Measurements from ENCODE around the gene NELL2. TPM values are rescaled to one million over a fixed set of nuclear protein-coding genes. Genes with fewer than 3 reads are reported as not detected.

NELL2 gene
- total RNA-seq, 2 experiments from 2014 or later: 0.95 to 1.8 TPM

GRCh38 chr12:44582521-44582920, 293.6 kb downstream of the NELL2 start:
- ChIA-PET POLR2A (no interaction called here), CTCF (ENCODE audit: unreplicated experiment) (no interaction called here)
- no peak for TF ChIP-seq CTCF (conservative IDR thresholded peaks at IDR 0.05; ENCODE audit: low read length)
- TF ChIP-seq EZH2phosphoT487 (IDR thresholded peaks at IDR 0.05; ENCODE audit: borderline replicate concordance, low read depth, low read length): no peak
- DNase-seq (ENCODE audit: low spot score): no peak
- no peaks in the 10 kb centered on the region for H3K4me1 ChIP-seq (ENCODE audit: insufficient read depth, low read length, poor library complexity, severe bottlenecking)
- H3K27ac ChIP-seq (ENCODE audit: low read depth, low read length, poor library complexity, severe bottlenecking): no peak overlapping the region
- no peaks in the 10 kb centered on the region for H4K20me1 ChIP-seq (ENCODE audit: insufficient read depth, low read length)
- intact Hi-C loops (cut with micrococcal nuclease; ENCODE audit: unreplicated experiment): no loop called here
- H3K9me3 ChIP-seq (ENCODE audit: low read length): no peaks in the 10 kb centered on the region
- H2AFZ ChIP-seq (ENCODE audit: low read length): no peak overlapping the region
- BruUV-seq (replicated peaks): no TSS peak
- H3K79me2 ChIP-seq (ENCODE audit: insufficient read depth, low read depth, low read length): no peaks in the 10 kb centered on the region
- no peaks in the 10 kb centered on the region for H3K9me2 ChIP-seq (ENCODE audit: insufficient read depth, low read length)
- no peak overlapping the region for H3K4me2 ChIP-seq (ENCODE audit: low read length)
- no peaks in the 10 kb centered on the region for H3K36me3 ChIP-seq (ENCODE audit: insufficient read depth, low read length)
- H3K4me3 ChIP-seq (ENCODE audit: low read depth, low read length, poor library complexity, severe bottlenecking): no peak overlapping the region

GRCh38 chr12:44581642-44582242, 294.4 kb downstream of the NELL2 start:
- H3K4me1 ChIP-seq (ENCODE audit: insufficient read depth, low read length, poor library complexity, severe bottlenecking): no peaks in the 10 kb centered on the region
- H3K9me2 ChIP-seq (ENCODE audit: insufficient read depth, low read length): no peaks in the 10 kb centered on the region
- intact Hi-C loops (cut with micrococcal nuclease; ENCODE audit: unreplicated experiment): no loop called here
- H4K20me1 ChIP-seq (ENCODE audit: insufficient read depth, low read length): no peaks in the 10 kb centered on the region
- no peak overlapping the region for H2AFZ ChIP-seq (ENCODE audit: low read length)
- H3K4me3 ChIP-seq (ENCODE audit: low read depth, low read length, poor library complexity, severe bottlenecking): no peak overlapping the region
- TF ChIP-seq EZH2phosphoT487 (IDR thresholded peaks at IDR 0.05; ENCODE audit: borderline replicate concordance, low read depth, low read length) (no peak), CTCF (conservative IDR thresholded peaks at IDR 0.05; ENCODE audit: low read length) (no peak)
- H3K4me2 ChIP-seq (ENCODE audit: low read length): no peak overlapping the region
- no peak overlapping the region for H3K27ac ChIP-seq (ENCODE audit: low read depth, low read length, poor library complexity, severe bottlenecking)
- H3K9me3 ChIP-seq (ENCODE audit: low read length): no peaks in the 10 kb centered on the region
- CTCF ChIA-PET (ENCODE audit: unreplicated experiment): no interaction called here
- no peaks in the 10 kb centered on the region for H3K79me2 ChIP-seq (ENCODE audit: insufficient read depth, low read depth, low read length)
- POLR2A ChIA-PET: interaction anchor here (0.6 to 1.6 kb wide), 4 partner anchors 10 to 248 kb away, joined by 3 to 8 read pairs (median 4); no protein-coding TSS in a partner anchor
- BruUV-seq (replicated peaks): no TSS peak
- DNase-seq (ENCODE audit: low spot score): no peak
- no peaks in the 10 kb centered on the region for H3K36me3 ChIP-seq (ENCODE audit: insufficient read depth, low read length)

GRCh38 chr12:44574586-44574985, 301.5 kb downstream of the NELL2 start:
- H3K27ac ChIP-seq (ENCODE audit: low read depth, low read length, poor library complexity, severe bottlenecking): no peak overlapping the region
- POLR2A ChIA-PET: interaction anchor here (0.5 to 0.7 kb wide), 2 partner anchors 14 to 27 kb away, joined by 3 read pairs; no protein-coding TSS in a partner anchor
- no peaks in the 10 kb centered on the region for H3K36me3 ChIP-seq (ENCODE audit: insufficient read depth, low read length)
- no peak for DNase-seq (ENCODE audit: low spot score)
- BruUV-seq (replicated peaks): no TSS peak
- no peak overlapping the region for H3K4me2 ChIP-seq (ENCODE audit: low read length)
- H3K79me2 ChIP-seq (ENCODE audit: insufficient read depth, low read depth, low read length): no peaks in the 10 kb centered on the region
- CTCF ChIA-PET (ENCODE audit: unreplicated experiment): no interaction called here
- no peaks in the 10 kb centered on the region for H4K20me1 ChIP-seq (ENCODE audit: insufficient read depth, low read length)
- TF ChIP-seq CTCF (conservative IDR thresholded peaks at IDR 0.05; ENCODE audit: low read length) (no peak), EZH2phosphoT487 (IDR thresholded peaks at IDR 0.05; ENCODE audit: borderline replicate concordance, low read depth, low read length) (no peak)
- intact Hi-C loops (cut with micrococcal nuclease; ENCODE audit: unreplicated experiment): no loop called here
- no peaks in the 10 kb centered on the region for H3K9me3 ChIP-seq (ENCODE audit: low read length)
- no peak overlapping the region for H2AFZ ChIP-seq (ENCODE audit: low read length)
- no peak overlapping the region for H3K4me3 ChIP-seq (ENCODE audit: low read depth, low read length, poor library complexity, severe bottlenecking)
- no peaks in the 10 kb centered on the region for H3K4me1 ChIP-seq (ENCODE audit: insufficient read depth, low read length, poor library complexity, severe bottlenecking)
- no peaks in the 10 kb centered on the region for H3K9me2 ChIP-seq (ENCODE audit: insufficient read depth, low read length)

All from OCI-LY7 (cell line).